ENCODE measurements around the gene ABLIM2.

ABLIM2 gene

GRCh38 chr4:8200302-8200975, 41.8 kb upstream of the ABLIM2 start:
- Histone ChIP-seq H3K4me1 (ENCODE audit: control insufficient read depth, insufficient read depth, low read length, unreplicated experiment) (peaks cover 29% of the 10 kb centered on the region), H3K27ac (ENCODE audit: low read depth, low read length) (no peak overlapping the region), H3K36me3 (ENCODE audit: insufficient read depth, low read length) (no peaks in the 10 kb centered on the region), H3K27me3 (ENCODE audit: insufficient read depth, low read length) (no peaks in the 10 kb centered on the region), H2AFZ (ENCODE audit: low read length, unreplicated experiment) (no peak overlapping the region), H3K79me2 (ENCODE audit: control insufficient read depth, insufficient read depth, low read length, unreplicated experiment) (peaks cover 3% of the 10 kb centered on the region), H3K4me3 (ENCODE audit: low read depth, low read length) (0 out of 2 replicates have a peak overlapping the region, but pooled peaks have one; percentile 75)

GRCh38 chr4:8199594-8200301, 41.1 kb upstream of the ABLIM2 start:
- H2AFZ ChIP-seq (ENCODE audit: low read length, unreplicated experiment): peak overlapping the region; percentile 62
- peaks cover 29% of the 10 kb centered on the region for H3K4me1 ChIP-seq (ENCODE audit: control insufficient read depth, insufficient read depth, low read length, unreplicated experiment)
- no peaks in the 10 kb centered on the region for H3K36me3 ChIP-seq (ENCODE audit: insufficient read depth, low read length)
- H3K79me2 ChIP-seq (ENCODE audit: control insufficient read depth, insufficient read depth, low read length, unreplicated experiment): peaks cover 3% of the 10 kb centered on the region
- H3K27me3 ChIP-seq (ENCODE audit: insufficient read depth, low read length): no peaks in the 10 kb centered on the region
- H3K27ac ChIP-seq (ENCODE audit: low read depth, low read length): no peak overlapping the region; the same call in 1 of the 2 replicates
- peak overlapping the region; percentile 75 for H3K4me3 ChIP-seq (ENCODE audit: low read depth, low read length)

GRCh38 chr4:8198906-8199593, 40.4 kb upstream of the ABLIM2 start, which contains the start of gene SH3TC1:
SH3TC1 (plus strand) TSS chr4:8199290; CDS start chr4:8205195, 5,905 bp downstream.
- H2AFZ ChIP-seq (ENCODE audit: low read length, unreplicated experiment): peak within 1 kb of the TSS; percentile 62
- H3K4me1 ChIP-seq (ENCODE audit: control insufficient read depth, insufficient read depth, low read length, unreplicated experiment): peaks cover 29% of the 10 kb centered on the region
- H3K4me3 ChIP-seq (ENCODE audit: low read depth, low read length): peak within 1 kb of the TSS; percentile 75
- H3K79me2 ChIP-seq (ENCODE audit: control insufficient read depth, insufficient read depth, low read length, unreplicated experiment): peaks cover 3% of the 10 kb centered on the region
- no peak within 1 kb of the TSS; the same call in 1 of the 2 replicates for H3K27ac ChIP-seq (ENCODE audit: low read depth, low read length)
- H3K27me3 ChIP-seq (ENCODE audit: insufficient read depth, low read length): no peaks in the 10 kb centered on the region
- no peaks in the 10 kb centered on the region for H3K36me3 ChIP-seq (ENCODE audit: insufficient read depth, low read length)

GRCh38 chr4:8198206-8198905, 39.7 kb upstream of the ABLIM2 start:
- no peaks in the 10 kb centered on the region for H3K36me3 ChIP-seq (ENCODE audit: insufficient read depth, low read length)
- H2AFZ ChIP-seq (ENCODE audit: low read length, unreplicated experiment): no peak overlapping the region
- peak overlapping the region; percentile 75; the same call in 1 of the 2 replicates for H3K4me3 ChIP-seq (ENCODE audit: low read depth, low read length)
- peaks cover 3% of the 10 kb centered on the region for H3K79me2 ChIP-seq (ENCODE audit: control insufficient read depth, insufficient read depth, low read length, unreplicated experiment)
- H3K4me1 ChIP-seq (ENCODE audit: control insufficient read depth, insufficient read depth, low read length, unreplicated experiment): peaks cover 29% of the 10 kb centered on the region
- H3K27me3 ChIP-seq (ENCODE audit: insufficient read depth, low read length): no peaks in the 10 kb centered on the region
- H3K27ac ChIP-seq (ENCODE audit: low read depth, low read length): no peak overlapping the region

GRCh38 chr4:8197521-8197920, 38.9 kb upstream of the ABLIM2 start:
- Histone ChIP-seq H3K4me1 (ENCODE audit: control insufficient read depth, insufficient read depth, low read length, unreplicated experiment) (peaks cover 29% of the 10 kb centered on the region), H3K4me3 (ENCODE audit: low read depth, low read length) (no peak overlapping the region), H3K36me3 (ENCODE audit: insufficient read depth, low read length) (no peaks in the 10 kb centered on the region), H3K79me2 (ENCODE audit: control insufficient read depth, insufficient read depth, low read length, unreplicated experiment) (peaks cover 3% of the 10 kb centered on the region), H3K27ac (ENCODE audit: low read depth, low read length) (no peak overlapping the region), H2AFZ (ENCODE audit: low read length, unreplicated experiment) (no peak overlapping the region), H3K27me3 (ENCODE audit: insufficient read depth, low read length) (no peaks in the 10 kb centered on the region)

GRCh38 chr4:8195841-8196458, 37.3 kb upstream of the ABLIM2 start:
- H3K4me3 ChIP-seq (ENCODE audit: low read depth, low read length): no peak overlapping the region
- H3K27ac ChIP-seq (ENCODE audit: low read depth, low read length): no peak overlapping the region
- H2AFZ ChIP-seq (ENCODE audit: low read length, unreplicated experiment): no peak overlapping the region
- peaks cover 30% of the 10 kb centered on the region for H3K4me1 ChIP-seq (ENCODE audit: control insufficient read depth, insufficient read depth, low read length, unreplicated experiment)
- peaks cover 3% of the 10 kb centered on the region for H3K79me2 ChIP-seq (ENCODE audit: control insufficient read depth, insufficient read depth, low read length, unreplicated experiment)
- no peaks in the 10 kb centered on the region for H3K36me3 ChIP-seq (ENCODE audit: insufficient read depth, low read length)
- H3K27me3 ChIP-seq (ENCODE audit: insufficient read depth, low read length): no peaks in the 10 kb centered on the region

- no peaks in the 10 kb centered on the region for H3K36me3 ChIP-seq (ENCODE audit: insufficient read depth, low read length)
Measured at GRCh38 chr4:8195431-8195830, 36.8 kb upstream of the ABLIM2 start.

GRCh38 chr4:8194306-8195242, 36.0 kb upstream of the ABLIM2 start:
- H3K27me3 ChIP-seq (ENCODE audit: insufficient read depth, low read length): no peaks in the 10 kb centered on the region
- peaks cover 22% of the 10 kb centered on the region for H3K4me1 ChIP-seq (ENCODE audit: control insufficient read depth, insufficient read depth, low read length, unreplicated experiment)
- H3K27ac ChIP-seq (ENCODE audit: low read depth, low read length): no peak overlapping the region
- no peak overlapping the region for H3K4me3 ChIP-seq (ENCODE audit: low read depth, low read length)
- H3K79me2 ChIP-seq (ENCODE audit: control insufficient read depth, insufficient read depth, low read length, unreplicated experiment): no peaks in the 10 kb centered on the region
- no peak overlapping the region for H2AFZ ChIP-seq (ENCODE audit: low read length, unreplicated experiment)
- H3K36me3 ChIP-seq (ENCODE audit: insufficient read depth, low read length): no peaks in the 10 kb centered on the region

More at GRCh38 chr4:8195431-8195830, 36.8 kb upstream of the ABLIM2 start:
- H2AFZ ChIP-seq (ENCODE audit: low read length, unreplicated experiment): no peak overlapping the region
- no peak overlapping the region for H3K4me3 ChIP-seq (ENCODE audit: low read depth, low read length)
- H3K4me1 ChIP-seq (ENCODE audit: control insufficient read depth, insufficient read depth, low read length, unreplicated experiment): peaks cover 28% of the 10 kb centered on the region
- H3K27me3 ChIP-seq (ENCODE audit: insufficient read depth, low read length): no peaks in the 10 kb centered on the region
- no peak overlapping the region for H3K27ac ChIP-seq (ENCODE audit: low read depth, low read length)
- peaks cover 3% of the 10 kb centered on the region for H3K79me2 ChIP-seq (ENCODE audit: control insufficient read depth, insufficient read depth, low read length, unreplicated experiment)

Data from ACC112 (cell line).